Neural crest cell (in vitro differentiated cells): ENCODE results near the gene LMAN1L. TPM values are rescaled to one million over a fixed set of nuclear protein-coding genes. Genes with fewer than 3 reads are reported as not detected.

Experiments used
- DNase-seq: peaks from one replicate; pipeline ENCODE4 v3.0.0; 2021; ENCODE audit warnings: low read depth, mixed read lengths, low spot score
- H3K27ac Mint-ChIP-seq: one replicate; pipeline ENCODE4 v1.8.0; 2021; ENCODE audit warnings: mild to moderate bottlenecking, mixed read lengths; ENCODE audit not compliant: unreplicated experiment
- H3K27me3 Mint-ChIP-seq: 2 replicates; pipeline ENCODE4 v1.8.0; 2021; ENCODE audit warnings: low read depth, mild to moderate bottlenecking, mixed read lengths
- H3K36me3 Mint-ChIP-seq: 2 replicates; pipeline ENCODE4 v1.8.0; 2021; ENCODE audit warnings: low read depth, mild to moderate bottlenecking, mixed read lengths
- H3K4me1 Mint-ChIP-seq: 2 replicates; pipeline ENCODE4 v1.8.0; 2021; ENCODE audit warnings: mixed read lengths
- H3K4me3 Mint-ChIP-seq: one replicate; pipeline ENCODE4 v1.8.0; 2021; ENCODE audit warnings: mild to moderate bottlenecking, mixed read lengths
- H3K9me3 Mint-ChIP-seq: 2 replicates; pipeline ENCODE4 v1.8.0; 2021; ENCODE audit warnings: mixed read lengths
- total RNA-seq: library from RNA; stranded (reverse); gene quantifications from 2 replicates; pipeline ENCODE4 v1.2.1, GENCODE V29; 2021
- TF ChIP-seq, protein P1 (sequence below): fragments of 200-600 bp; sonication (generic); conservative IDR thresholded peaks from 2 replicates; pipeline ENCODE4 v1.5.0; 2021; ENCODE audit warnings: antibody characterized with exemption, mild to moderate bottlenecking

Gene LMAN1L
- total RNA-seq, 1 donor from 2014 or later: not detected

DNA sequence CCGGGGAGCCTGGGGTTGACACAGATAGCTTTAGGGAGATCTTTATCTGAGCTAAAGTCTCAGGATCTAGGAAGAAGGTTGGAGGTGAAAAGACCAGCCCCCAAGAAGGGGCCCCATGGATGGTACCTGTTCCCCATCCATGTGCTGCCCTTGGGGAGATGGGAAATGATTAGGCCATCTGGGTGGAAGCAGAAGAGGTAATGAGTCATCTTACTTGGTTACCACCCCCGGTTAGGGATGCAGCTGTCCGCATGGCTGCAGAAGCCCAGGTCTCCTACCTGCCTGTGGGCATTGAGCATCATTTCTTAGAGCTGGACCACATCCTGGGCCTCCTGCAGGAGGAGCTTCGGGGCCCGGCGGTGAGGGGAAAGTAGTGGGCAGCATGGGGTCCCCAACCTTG lies 10.7 kb downstream of the LMAN1L start:
- TF ChIP-seq, protein P1, sequence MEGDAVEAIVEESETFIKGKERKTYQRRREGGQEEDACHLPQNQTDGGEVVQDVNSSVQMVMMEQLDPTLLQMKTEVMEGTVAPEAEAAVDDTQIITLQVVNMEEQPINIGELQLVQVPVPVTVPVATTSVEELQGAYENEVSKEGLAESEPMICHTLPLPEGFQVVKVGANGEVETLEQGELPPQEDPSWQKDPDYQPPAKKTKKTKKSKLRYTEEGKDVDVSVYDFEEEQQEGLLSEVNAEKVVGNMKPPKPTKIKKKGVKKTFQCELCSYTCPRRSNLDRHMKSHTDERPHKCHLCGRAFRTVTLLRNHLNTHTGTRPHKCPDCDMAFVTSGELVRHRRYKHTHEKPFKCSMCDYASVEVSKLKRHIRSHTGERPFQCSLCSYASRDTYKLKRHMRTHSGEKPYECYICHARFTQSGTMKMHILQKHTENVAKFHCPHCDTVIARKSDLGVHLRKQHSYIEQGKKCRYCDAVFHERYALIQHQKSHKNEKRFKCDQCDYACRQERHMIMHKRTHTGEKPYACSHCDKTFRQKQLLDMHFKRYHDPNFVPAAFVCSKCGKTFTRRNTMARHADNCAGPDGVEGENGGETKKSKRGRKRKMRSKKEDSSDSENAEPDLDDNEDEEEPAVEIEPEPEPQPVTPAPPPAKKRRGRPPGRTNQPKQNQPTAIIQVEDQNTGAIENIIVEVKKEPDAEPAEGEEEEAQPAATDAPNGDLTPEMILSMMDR: no peak
- H3K9me3 Mint-ChIP-seq: no peaks in the 10 kb centered on the region
- no peaks in the 10 kb centered on the region for H3K36me3 Mint-ChIP-seq
- H3K27ac Mint-ChIP-seq: no peak overlapping the region
- H3K4me1 Mint-ChIP-seq: peaks cover 13% of the 10 kb centered on the region
- DNase-seq: no peak
- no peak overlapping the region for H3K4me3 Mint-ChIP-seq
- H3K27me3 Mint-ChIP-seq: peaks cover 55% of the 10 kb centered on the region

DNA sequence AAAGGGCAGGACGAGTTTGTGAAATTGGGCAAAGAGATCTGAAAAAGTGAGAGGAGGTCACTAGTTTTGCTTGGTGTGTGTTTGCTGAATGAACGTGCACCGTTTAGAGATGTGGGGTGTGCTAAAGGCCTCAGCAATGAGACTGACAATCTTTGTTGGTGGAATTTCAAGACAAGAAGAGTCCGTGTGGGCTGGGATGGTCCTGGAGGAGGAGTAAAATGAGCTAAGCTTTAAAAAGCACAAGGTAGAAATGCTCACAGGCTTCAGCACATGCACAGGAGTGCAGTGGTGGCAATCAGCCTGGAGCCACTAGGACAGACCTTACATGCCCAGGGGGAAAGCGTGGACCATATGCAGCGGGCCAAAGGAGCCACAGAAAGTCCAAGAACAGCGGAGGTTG lies 12.3 kb downstream of the LMAN1L start:
- Mint-ChIP-seq H3K9me3 (no peaks in the 10 kb centered on the region), H3K27me3 (peaks cover 63% of the 10 kb centered on the region), H3K4me3 (no peak overlapping the region), H3K36me3 (no peaks in the 10 kb centered on the region), H3K27ac (no peak overlapping the region), H3K4me1 (peaks cover 8% of the 10 kb centered on the region)
- DNase-seq: no peak
- TF ChIP-seq, protein P1: no peak

DNA sequence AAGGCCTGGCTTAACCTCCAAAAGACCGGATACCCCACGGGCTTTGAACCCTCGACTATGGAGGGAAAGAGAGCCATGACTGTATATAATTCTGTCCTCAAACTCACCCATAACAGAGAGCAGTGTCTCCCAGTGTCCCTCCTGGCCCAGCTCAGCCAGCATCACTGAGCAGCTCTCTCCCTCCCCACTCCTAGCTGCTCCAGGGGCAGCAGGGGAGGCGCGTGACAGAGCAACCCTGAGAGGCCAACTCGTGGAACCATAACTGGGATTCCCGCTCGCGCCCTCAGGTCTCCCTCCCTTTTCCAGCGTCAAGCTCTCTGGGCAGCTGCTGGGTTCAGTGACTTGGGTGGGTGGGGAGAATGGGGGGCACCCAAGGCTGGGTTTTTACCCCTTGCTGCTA lies 13.2 kb downstream of the LMAN1L start:
- peaks cover 69% of the 10 kb centered on the region for H3K27me3 Mint-ChIP-seq
- peaks cover 5% of the 10 kb centered on the region for H3K4me1 Mint-ChIP-seq
- TF ChIP-seq, protein P1: no peak
- no peak for DNase-seq
- no peak overlapping the region for H3K27ac Mint-ChIP-seq
- no peaks in the 10 kb centered on the region for H3K36me3 Mint-ChIP-seq
- no peaks in the 10 kb centered on the region for H3K9me3 Mint-ChIP-seq
- H3K4me3 Mint-ChIP-seq: no peak overlapping the region

DNA sequence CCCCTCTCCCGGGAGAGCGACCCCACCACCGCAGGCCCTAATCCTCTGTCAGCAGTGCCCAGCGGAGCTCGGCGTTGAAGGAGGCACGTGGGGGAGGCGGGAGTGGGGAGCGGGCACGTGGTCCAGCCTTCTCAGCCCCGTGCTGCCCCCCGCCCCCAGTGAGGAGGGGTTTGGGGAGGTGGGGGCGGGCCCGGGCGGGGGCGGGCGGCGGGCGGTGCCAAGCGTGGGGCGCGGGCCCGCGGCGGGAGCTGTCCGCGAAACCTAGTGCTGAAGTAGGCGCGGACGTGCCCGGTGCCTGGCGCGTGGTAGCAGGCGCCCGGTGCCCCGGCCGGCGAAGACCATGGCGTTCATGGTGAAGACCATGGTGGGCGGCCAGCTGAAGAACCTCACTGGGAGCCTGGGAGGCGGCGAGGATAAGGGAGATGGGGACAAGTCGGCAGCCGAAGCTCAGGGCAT lies 13.8 kb downstream of the LMAN1L start, which contains the start of gene CPLX3:
TSS of gene CPLX3 (plus strand) at position 264 of the 456 bp plus-strand sequence. CDS start at position 341, 77 bp downstream.
- H3K27me3 Mint-ChIP-seq: peaks cover 72% of the 10 kb centered on the region
- DNase-seq: peak; percentile 47
- no peak within 1 kb of the TSS for H3K4me3 Mint-ChIP-seq
- H3K9me3 Mint-ChIP-seq: no peaks in the 10 kb centered on the region
- TF ChIP-seq, protein P1: no peak
- no peak within 1 kb of the TSS for H3K27ac Mint-ChIP-seq
- H3K36me3 Mint-ChIP-seq: no peaks in the 10 kb centered on the region
- peaks cover under 1% of the 10 kb centered on the region for H3K4me1 Mint-ChIP-seq

DNA sequence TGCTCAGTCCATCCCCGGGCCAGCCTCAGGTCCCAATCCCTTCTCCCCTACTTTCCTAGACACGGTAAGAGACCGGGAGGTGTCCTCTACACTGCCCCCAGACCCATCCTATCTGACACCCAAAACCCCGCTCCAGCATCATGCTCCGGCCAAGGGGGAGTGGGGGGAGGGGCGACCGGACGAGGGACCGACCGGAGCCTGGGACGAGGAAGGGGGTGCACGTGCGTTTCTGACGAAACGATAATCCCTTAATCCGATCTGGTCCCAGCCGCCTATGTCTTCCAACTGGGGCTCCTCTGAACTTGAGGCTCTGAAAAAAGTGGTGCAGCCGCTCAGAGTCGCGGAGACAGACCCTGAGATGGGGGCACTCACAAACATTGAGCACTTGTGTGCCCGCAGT lies 14.3 kb downstream of the LMAN1L start:
- TF ChIP-seq, protein P1: no peak

More for the DNA sequence above, 14.3 kb downstream of the LMAN1L start:
- H3K4me3 Mint-ChIP-seq: no peak overlapping the region
- H3K4me1 Mint-ChIP-seq: no peaks in the 10 kb centered on the region
- H3K36me3 Mint-ChIP-seq: no peaks in the 10 kb centered on the region
- peaks cover 72% of the 10 kb centered on the region for H3K27me3 Mint-ChIP-seq
- no peak for DNase-seq
- no peaks in the 10 kb centered on the region for H3K9me3 Mint-ChIP-seq
- H3K27ac Mint-ChIP-seq: no peak overlapping the region
